PFSK-1 (cell line): ENCODE results near the gene MINDY1.
A peak's percentile ranks its signal among the peaks of the same experiment; 100 is the strongest.

Source experiments
- FOXP2 ChIP-seq: optimal IDR thresholded peaks from 2 replicates; pipeline ENCODE3; 2011; ENCODE audit warnings: borderline replicate concordance, control low read depth, inconsistent platforms; ENCODE audit not compliant: insufficient read depth; ENCODE audit errors: extremely low read length, extremely low read depth
- POLR2AphosphoS5 ChIP-seq: IDR thresholded peaks from 2 replicates; pipeline ENCODE4 v1.6.1; 2012; ENCODE audit warnings: low read depth, mild to moderate bottlenecking, control low read depth, low read length, moderate library complexity
- REST ChIP-seq, 2 experiments: IDR thresholded peaks; 2 replicates each; pipeline versions ENCODE4 v1.6.1 to v1.8.0; 2011 to 2012; ENCODE audit warnings: low read depth in 2 of 2, low read length in 2 of 2, control low read depth in 1 of 2, inconsistent platforms in 1 of 2, mild to moderate bottlenecking in 1 of 2, moderate library complexity in 1 of 2; ENCODE audit not compliant: insufficient read depth in 1 of 2
- SIN3A ChIP-seq: IDR thresholded peaks from 2 replicates; pipeline ENCODE4 v1.6.1; 2012; ENCODE audit warnings: mild to moderate bottlenecking, low read length, moderate library complexity, borderline replicate concordance; ENCODE audit not compliant: insufficient read depth
- TAF1 ChIP-seq: IDR thresholded peaks from 2 replicates; pipeline ENCODE4 v1.6.1; 2012; ENCODE audit warnings: low read length, control low read depth, borderline replicate concordance; ENCODE audit not compliant: insufficient read depth

MINDY1 gene

GRCh38 chr1:150965605-150966004, 41.1 kb downstream of the MINDY1 start:
- peak; percentile 42; the same call in 1 of the 2 replicates for TF ChIP-seq POLR2AphosphoS5
- no peak for TF ChIP-seq REST (IDR thresholded peaks at IDR 0.05; ENCODE audit: insufficient read depth in 1 of 2, low read depth in 2 of 2, low read length in 2 of 2)

- TF ChIP-seq TAF1 (no peak), REST (IDR thresholded peaks at IDR 0.05; ENCODE audit: insufficient read depth in 1 of 2, low read depth in 2 of 2, low read length in 2 of 2) (no peak), POLR2AphosphoS5 (no peak; the same call in 1 of the 2 replicates), FOXP2 (no peak), SIN3A (no peak)
These were observed 42.6 kb downstream of the MINDY1 start for GRCh38 chr1:150964164-150964489.

- no peak for TF ChIP-seq SIN3A
- no peak; the same call in none of the 2 replicates for TF ChIP-seq POLR2AphosphoS5
- no peak for TF ChIP-seq TAF1
- TF ChIP-seq FOXP2, result no peak
- TF ChIP-seq REST (IDR thresholded peaks at IDR 0.05; ENCODE audit: insufficient read depth in 1 of 2, low read depth in 2 of 2, low read length in 2 of 2), result no peak
These were observed 43.2 kb downstream of the MINDY1 start for GRCh38 chr1:150963321-150964163.

GRCh38 chr1:150961756-150962155, 44.9 kb downstream of the MINDY1 start:
- TF ChIP-seq SIN3A, result no peak
- TF ChIP-seq TAF1, result no peak
- no peak for TF ChIP-seq FOXP2
- no peak for TF ChIP-seq REST (IDR thresholded peaks at IDR 0.05; ENCODE audit: insufficient read depth in 1 of 2, low read depth in 2 of 2, low read length in 2 of 2)
- TF ChIP-seq POLR2AphosphoS5, result no peak
